Astrocyte (in vitro differentiated cells and primary cell): Measurements from ENCODE around the gene MTMR11. TPM values are rescaled to one million over a fixed set of nuclear protein-coding genes. Genes with fewer than 3 reads are reported as not detected.

Experiments used
- DNase-seq: peaks from one replicate; pipeline ENCODE4 v3.0.0-alpha.2; 2010; ENCODE audit warnings: low read depth
- FAIRE-seq: peaks from 2 replicates; lab custom pipeline; 2011; peaks lifted over from hg19 to GRCh38; lab: Jason Lieb, UNC
- H2AFZ ChIP-seq: 2 replicates; pipeline ENCODE4 v1.6.0; 2012; ENCODE audit warnings: low read depth, low read length, inconsistent platforms
- H3K27ac ChIP-seq: 2 replicates; pipeline ENCODE4 v1.5.1; 2011; ENCODE audit warnings: low read depth, low read length, inconsistent platforms
- H3K27me3 ChIP-seq: 2 replicates; pipeline ENCODE4 v1.6.0; 2011; ENCODE audit warnings: low read length, inconsistent platforms; ENCODE audit not compliant: insufficient read depth
- H3K36me3 ChIP-seq: 2 replicates; pipeline ENCODE4 v1.5.1; 2011; ENCODE audit warnings: low read length, inconsistent platforms; ENCODE audit not compliant: insufficient read depth
- H3K4me1 ChIP-seq: 2 replicates; pipeline ENCODE4 v1.5.1; 2011; ENCODE audit warnings: low read length, inconsistent platforms; ENCODE audit not compliant: insufficient read depth
- H3K4me2 ChIP-seq: 2 replicates; pipeline ENCODE4 v1.6.0; 2012; ENCODE audit warnings: low read length, inconsistent platforms
- H3K4me3 ChIP-seq: 2 replicates; pipeline ENCODE4 v1.5.1; 2011; ENCODE audit warnings: low read depth, mild to moderate bottlenecking, low read length, inconsistent platforms; ENCODE audit not compliant: insufficient read depth
- H3K79me2 ChIP-seq: 2 replicates; pipeline ENCODE4 v1.6.0; 2012; ENCODE audit warnings: mild to moderate bottlenecking, low read length, inconsistent platforms; ENCODE audit not compliant: insufficient read depth
- H3K9ac ChIP-seq: 2 replicates; pipeline ENCODE4 v1.6.0; 2012; ENCODE audit warnings: mild to moderate bottlenecking, low read length, inconsistent platforms
- H3K9me3 ChIP-seq: 2 replicates; pipeline ENCODE4 v1.5.1; 2012; ENCODE audit warnings: low read depth, mild to moderate bottlenecking, low read length, inconsistent platforms; ENCODE audit not compliant: insufficient read depth
- H4K20me1 ChIP-seq: 2 replicates; pipeline ENCODE4 v1.6.0; 2012; ENCODE audit warnings: low read length, inconsistent platforms; ENCODE audit not compliant: insufficient read depth
- H3K27ac Mint-ChIP-seq: one replicate; pipeline ENCODE4 v1.8.0; 2021; ENCODE audit warnings: mild to moderate bottlenecking, mixed read lengths; ENCODE audit not compliant: unreplicated experiment
- H3K27me3 Mint-ChIP-seq: one replicate; pipeline ENCODE4 v1.8.0; 2021; ENCODE audit warnings: low read depth, mixed read lengths; ENCODE audit not compliant: unreplicated experiment
- H3K36me3 Mint-ChIP-seq: one replicate; pipeline ENCODE4 v1.8.0; 2021; ENCODE audit warnings: low read depth, mixed read lengths; ENCODE audit not compliant: unreplicated experiment
- H3K4me1 Mint-ChIP-seq: one replicate; pipeline ENCODE4 v1.8.0; 2021; ENCODE audit warnings: low read depth, mixed read lengths; ENCODE audit not compliant: unreplicated experiment
- H3K4me3 Mint-ChIP-seq: one replicate; pipeline ENCODE4 v1.8.0; 2021; ENCODE audit warnings: mild to moderate bottlenecking, moderate library complexity, mixed read lengths; ENCODE audit not compliant: unreplicated experiment
- H3K9me3 Mint-ChIP-seq: one replicate; pipeline ENCODE4 v1.8.0; 2021; ENCODE audit warnings: mild to moderate bottlenecking, mixed read lengths; ENCODE audit not compliant: unreplicated experiment
- EZH2 ChIP-seq: IDR thresholded peaks from 2 replicates; pipeline ENCODE4 v1.6.1; 2012; ENCODE audit warnings: mild to moderate bottlenecking, low read length, inconsistent platforms; ENCODE audit not compliant: insufficient read depth
- total RNA-seq: library from RNA; stranded (reverse); gene quantifications from 2 replicates; pipeline ENCODE4 v1.2.1, GENCODE V29; 2021
- TF ChIP-seq, protein P1 (sequence below): IDR thresholded peaks from 2 replicates; pipeline ENCODE4 v1.5.1; 2011; ENCODE audit warnings: low read depth, mild to moderate bottlenecking, inconsistent platforms, low read length, moderate library complexity; ENCODE audit not compliant: insufficient read depth

Gene MTMR11
- total RNA-seq, 1 donor from 2014 or later = 5.0 TPM

DNA sequence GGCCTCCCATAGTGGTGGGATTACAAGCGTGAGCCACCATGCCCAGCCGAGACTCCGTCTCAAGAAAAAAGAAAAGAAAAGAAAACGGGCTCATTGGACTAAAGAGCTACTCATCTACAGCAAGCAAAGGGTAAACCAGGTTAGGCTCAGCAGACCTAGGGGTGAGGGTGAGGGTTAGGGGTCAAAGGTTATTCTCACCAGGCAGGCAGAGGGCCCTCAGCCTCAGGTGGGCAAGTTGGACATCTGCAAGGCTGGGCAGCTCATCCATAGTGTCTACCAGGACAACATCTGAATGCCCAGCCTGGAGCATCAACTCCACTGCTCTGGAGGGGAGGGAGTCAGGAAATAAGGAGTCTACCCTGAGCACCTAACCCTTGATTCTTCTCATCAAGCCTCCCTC, 3.5 kb downstream of the MTMR11 start:
- Histone ChIP-seq H2AFZ (no peak overlapping the region), H3K9ac (no peak overlapping the region), H3K27me3 (no peaks in the 10 kb centered on the region), H3K4me2 (no peak overlapping the region), H3K4me3 (no peak overlapping the region), H3K27ac (no peak overlapping the region), H3K79me2 (peaks cover 10% of the 10 kb centered on the region), H3K9me3 (no peaks in the 10 kb centered on the region), H4K20me1 (no peaks in the 10 kb centered on the region), H3K36me3 (peaks cover 3% of the 10 kb centered on the region), H3K4me1 (peaks cover 42% of the 10 kb centered on the region)
- Mint-ChIP-seq H3K27me3 (no peaks in the 10 kb centered on the region), H3K27ac (no peak overlapping the region), H3K36me3 (peaks cover 24% of the 10 kb centered on the region), H3K9me3 (peaks cover 4% of the 10 kb centered on the region), H3K4me3 (no peak overlapping the region), H3K4me1 (peaks cover 32% of the 10 kb centered on the region)
- no peak for FAIRE-seq
- DNase-seq = no peak
- no peak for TF ChIP-seq EZH2
- TF ChIP-seq, protein P1, sequence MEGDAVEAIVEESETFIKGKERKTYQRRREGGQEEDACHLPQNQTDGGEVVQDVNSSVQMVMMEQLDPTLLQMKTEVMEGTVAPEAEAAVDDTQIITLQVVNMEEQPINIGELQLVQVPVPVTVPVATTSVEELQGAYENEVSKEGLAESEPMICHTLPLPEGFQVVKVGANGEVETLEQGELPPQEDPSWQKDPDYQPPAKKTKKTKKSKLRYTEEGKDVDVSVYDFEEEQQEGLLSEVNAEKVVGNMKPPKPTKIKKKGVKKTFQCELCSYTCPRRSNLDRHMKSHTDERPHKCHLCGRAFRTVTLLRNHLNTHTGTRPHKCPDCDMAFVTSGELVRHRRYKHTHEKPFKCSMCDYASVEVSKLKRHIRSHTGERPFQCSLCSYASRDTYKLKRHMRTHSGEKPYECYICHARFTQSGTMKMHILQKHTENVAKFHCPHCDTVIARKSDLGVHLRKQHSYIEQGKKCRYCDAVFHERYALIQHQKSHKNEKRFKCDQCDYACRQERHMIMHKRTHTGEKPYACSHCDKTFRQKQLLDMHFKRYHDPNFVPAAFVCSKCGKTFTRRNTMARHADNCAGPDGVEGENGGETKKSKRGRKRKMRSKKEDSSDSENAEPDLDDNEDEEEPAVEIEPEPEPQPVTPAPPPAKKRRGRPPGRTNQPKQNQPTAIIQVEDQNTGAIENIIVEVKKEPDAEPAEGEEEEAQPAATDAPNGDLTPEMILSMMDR = no peak

DNA sequence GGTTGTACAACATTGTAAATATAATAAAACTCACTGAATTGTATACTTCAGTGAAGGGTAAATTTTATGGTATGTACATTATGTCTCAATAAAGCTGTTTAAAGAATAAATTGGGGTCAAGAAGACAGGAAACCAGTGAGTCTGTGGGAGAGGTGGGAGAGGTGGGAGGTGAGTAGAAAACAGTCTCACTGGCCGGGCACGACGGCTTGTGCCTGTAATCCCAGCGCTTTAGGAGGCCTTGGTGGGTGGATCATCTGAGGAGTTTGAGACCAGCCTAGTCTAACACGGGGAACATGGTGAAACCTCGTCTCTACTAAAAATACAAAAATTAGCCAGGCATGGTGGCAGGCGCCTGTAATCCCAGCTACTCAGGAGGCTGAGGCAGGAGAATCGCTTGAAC, 4.2 kb downstream of the MTMR11 start:
- no peak for FAIRE-seq
- no peaks in the 10 kb centered on the region for H3K27me3 Mint-ChIP-seq

More for the DNA sequence above, 4.2 kb downstream of the MTMR11 start:
- peaks cover 12% of the 10 kb centered on the region for H3K79me2 ChIP-seq
- H3K4me2 ChIP-seq = no peak overlapping the region
- H4K20me1 ChIP-seq = no peaks in the 10 kb centered on the region
- H2AFZ ChIP-seq = no peak overlapping the region
- peaks cover 3% of the 10 kb centered on the region for H3K36me3 ChIP-seq
- H3K9me3 Mint-ChIP-seq = peaks cover 4% of the 10 kb centered on the region
- H3K4me1 ChIP-seq = peaks cover 39% of the 10 kb centered on the region
- H3K4me1 Mint-ChIP-seq = peaks cover 27% of the 10 kb centered on the region
- no peak overlapping the region for H3K4me3 Mint-ChIP-seq
- no peak overlapping the region for H3K4me3 ChIP-seq
- no peaks in the 10 kb centered on the region for H3K27me3 ChIP-seq
- TF ChIP-seq EZH2 = no peak
- TF ChIP-seq, protein P1 = no peak
- no peak overlapping the region for H3K9ac ChIP-seq
- DNase-seq = no peak
- H3K27ac Mint-ChIP-seq = no peak overlapping the region
- H3K27ac ChIP-seq = no peak overlapping the region
- H3K9me3 ChIP-seq = no peaks in the 10 kb centered on the region
- peaks cover 24% of the 10 kb centered on the region for H3K36me3 Mint-ChIP-seq
